HepG2 (cell line): ENCODE measurements around the gene SUPT4H1. TPM values are rescaled to one million over a fixed set of nuclear protein-coding genes. Genes with fewer than 3 reads are reported as not detected.

ENCODE experiments used
- ASH2L ChIP-seq: fragments of 300-600, 200-600 bp; sonication (generic); IDR thresholded peaks from 2 replicates; pipeline ENCODE4 v1.7.0; 2017; ENCODE audit warnings: low read depth, mild to moderate bottlenecking, moderate library complexity, mixed read lengths, low read length; ENCODE audit not compliant: insufficient read length
- FOXP1 ChIP-seq, 2 experiments: fragments of 450-650 bp in 1 of 2; IDR thresholded peaks; 2 replicates each; pipeline ENCODE4 v1.6.1; 2017 to 2018; ENCODE audit warnings: antibody characterized with exemption in 1 of 2
- ISX ChIP-seq: sonication (generic); formaldehyde crosslinking; conservative IDR thresholded peaks from 2 replicates; pipeline ENCODE4 v1.5.0; 2020; ENCODE audit warnings: missing genetic modification reagents
- JUN ChIP-seq: sonication (generic); formaldehyde crosslinking; IDR thresholded peaks from 2 replicates; pipeline ENCODE4 v1.4.0; 2020; ENCODE audit warnings: mild to moderate bottlenecking, missing genetic modification reagents
- MAFK ChIP-seq, 2 experiments: IDR thresholded peaks in 1 of 2; conservative IDR thresholded peaks in 1 of 2; 2 replicates each; pipeline ENCODE4 v1.6.1; 2011; ENCODE audit warnings: improper control_type of control experiment in 2 of 2, low read length in 2 of 2
- MED8 ChIP-seq: sonication (generic); formaldehyde crosslinking; IDR thresholded peaks from 2 replicates; pipeline ENCODE4 v1.8.1; 2023; ENCODE audit warnings: mild to moderate bottlenecking, missing genetic modification reagents; ENCODE audit not compliant: insufficient replicate concordance
- NR2F2 ChIP-seq: IDR thresholded peaks from 2 replicates; pipeline ENCODE4 v1.6.1; 2012; ENCODE audit warnings: low read depth, inconsistent platforms, borderline replicate concordance
- PRMT3 ChIP-seq: sonication (generic); formaldehyde crosslinking; IDR thresholded peaks from 2 replicates; pipeline ENCODE4 v1.8.1; 2022; ENCODE audit warnings: low read depth, mild to moderate bottlenecking, moderate library complexity, missing genetic modification reagents, borderline replicate concordance
- SATB2 ChIP-seq: sonication (generic); formaldehyde crosslinking; IDR thresholded peaks from 2 replicates; pipeline ENCODE4 v1.5.0; 2020; ENCODE audit warnings: missing genetic modification reagents
- STAT5B ChIP-seq: sonication (generic); formaldehyde crosslinking; IDR thresholded peaks from 2 replicates; pipeline ENCODE4 v1.4.0; 2020; ENCODE audit warnings: missing genetic modification reagents
- TEAD2 ChIP-seq: sonication (generic); formaldehyde crosslinking; IDR thresholded peaks from 2 replicates; pipeline ENCODE4 v1.9.0; 2021; ENCODE audit warnings: missing genetic modification reagents
- YEATS2 ChIP-seq: sonication (generic); formaldehyde crosslinking; IDR thresholded peaks from 2 replicates; pipeline ENCODE4 v1.4.0; 2020; ENCODE audit warnings: missing genetic modification reagents, borderline replicate concordance
- ZEB1 ChIP-seq: IDR thresholded peaks from 2 replicates; pipeline ENCODE4 v1.6.1; 2012; ENCODE audit warnings: mild to moderate bottlenecking, low read depth, inconsistent platforms; ENCODE audit not compliant: insufficient replicate concordance
- ZKSCAN1 ChIP-seq: fragments of 150-350 bp; IDR thresholded peaks from 2 replicates; pipeline ENCODE4 v1.6.1; 2014; ENCODE audit warnings: low read length
- ZNF253 ChIP-seq: sonication (generic); formaldehyde crosslinking; IDR thresholded peaks from 2 replicates; pipeline ENCODE4 v1.8.0; 2022; ENCODE audit warnings: mild to moderate bottlenecking, missing genetic modification reagents, borderline replicate concordance
- ZNF260 ChIP-seq: sonication (generic); formaldehyde crosslinking; IDR thresholded peaks from 2 replicates; pipeline ENCODE4 v1.4.0; 2020; ENCODE audit warnings: missing genetic modification reagents, low read depth, mild to moderate bottlenecking, borderline replicate concordance
- polyA plus RNA-seq, 8 experiments: library from polyadenylated mRNA; depleted of rRNA in 3 of 8; stranded (reverse) in 7 of 8; unstranded in 1 of 8; fragments of >200 nt; fragmentation: Illumina TruSeq in 4 of 8; extraction: Trizol in 4 of 8; gene quantifications; 2 replicates each; pipeline versions ENCODE4 v1.2.1 to v1.2.3, GENCODE V29; 2011 to 2016; ENCODE audit warnings: low read depth in 4 of 8, missing spikeins in 1 of 8, mixed read lengths in 1 of 8; ENCODE audit not compliant: insufficient read depth in 1 of 8
- total RNA-seq, 5 experiments: library from RNA; depleted of rRNA; stranded (reverse); fragments of >200 nt; fragmentation: Illumina TruSeq; extraction: Trizol; gene quantifications; 2 replicates each; pipeline ENCODE4 v1.2.3, GENCODE V29; 2016; ENCODE audit warnings: low read depth in 1 of 5
- TF ChIP-seq, protein P1 (sequence below): sonication (generic); formaldehyde crosslinking; IDR thresholded peaks from 2 replicates; pipeline ENCODE4 v1.4.0; 2020; ENCODE audit warnings: missing genetic modification reagents
- TF ChIP-seq, protein P2 (sequence below): sonication (generic); formaldehyde crosslinking; IDR thresholded peaks from 2 replicates; pipeline ENCODE4 v1.5.0; 2020; ENCODE audit warnings: missing genetic modification reagents, mild to moderate bottlenecking, borderline replicate concordance
- TF ChIP-seq, protein P3 (sequence below): IDR thresholded peaks from 2 replicates; pipeline ENCODE4 v1.6.1; 2012; ENCODE audit warnings: inconsistent platforms
- TF ChIP-seq, protein P4 (sequence below): IDR thresholded peaks from 2 replicates; pipeline ENCODE4 v1.6.1; 2018; ENCODE audit warnings: missing genetic modification reagents
- TF ChIP-seq, protein P5 (sequence below): sonication (generic); formaldehyde crosslinking; IDR thresholded peaks from 2 replicates; pipeline ENCODE4 v1.8.1; 2023; ENCODE audit warnings: mild to moderate bottlenecking, missing genetic modification reagents, borderline replicate concordance
- TF ChIP-seq, protein P6 (sequence below): sonication (generic); formaldehyde crosslinking; IDR thresholded peaks from 2 replicates; pipeline ENCODE4 v1.4.0; 2020; ENCODE audit warnings: mild to moderate bottlenecking, missing genetic modification reagents

SUPT4H1 gene
- total and polyA plus RNA-seq, 2 of the 13 experiments (the other 11 are each of a cell fraction or from before 2014, with no cell fraction given): 155 to 244 TPM

DNA sequence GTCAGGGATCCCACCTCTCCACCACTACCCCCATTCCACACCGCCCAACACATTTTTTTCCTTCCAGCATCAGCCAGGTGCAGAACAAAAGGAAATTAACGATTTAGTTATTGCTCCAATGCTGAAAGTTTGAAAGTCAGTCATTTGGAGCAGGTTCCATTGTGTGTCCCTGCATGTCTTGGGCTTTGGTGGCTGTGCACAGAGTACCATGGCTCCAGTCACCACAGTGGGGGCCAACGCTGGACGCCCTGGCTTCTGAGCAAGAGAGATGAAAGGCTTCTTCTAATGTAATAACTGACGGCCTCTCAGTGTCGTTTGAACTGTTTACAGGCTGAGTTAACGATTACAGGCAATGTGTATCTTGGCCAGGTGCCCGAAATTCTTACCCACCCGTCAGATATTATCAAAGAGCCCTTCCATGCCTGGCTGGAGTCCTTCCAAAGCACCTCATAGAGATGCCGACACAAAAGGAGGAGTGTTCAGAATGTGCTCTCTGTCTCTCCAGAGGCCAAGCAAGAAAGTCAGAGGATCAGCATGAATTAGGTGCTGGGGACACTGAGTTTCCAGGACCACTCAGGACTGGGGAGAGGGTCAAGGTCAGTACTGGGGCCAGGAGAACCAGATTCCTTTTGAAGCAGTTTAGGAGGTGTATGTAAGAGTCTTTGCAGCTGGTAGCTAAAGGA lies 39.4 kb upstream of the SUPT4H1 start (continued):
- TF ChIP-seq, protein P1, sequence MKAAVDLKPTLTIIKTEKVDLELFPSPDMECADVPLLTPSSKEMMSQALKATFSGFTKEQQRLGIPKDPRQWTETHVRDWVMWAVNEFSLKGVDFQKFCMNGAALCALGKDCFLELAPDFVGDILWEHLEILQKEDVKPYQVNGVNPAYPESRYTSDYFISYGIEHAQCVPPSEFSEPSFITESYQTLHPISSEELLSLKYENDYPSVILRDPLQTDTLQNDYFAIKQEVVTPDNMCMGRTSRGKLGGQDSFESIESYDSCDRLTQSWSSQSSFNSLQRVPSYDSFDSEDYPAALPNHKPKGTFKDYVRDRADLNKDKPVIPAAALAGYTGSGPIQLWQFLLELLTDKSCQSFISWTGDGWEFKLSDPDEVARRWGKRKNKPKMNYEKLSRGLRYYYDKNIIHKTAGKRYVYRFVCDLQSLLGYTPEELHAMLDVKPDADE: 0 out of 2 replicates have a peak, but pooled peaks have one; percentile 30
- TF ChIP-seq ASH2L (peak; percentile 95), SATB2 (CRISPR knock-in tag) (peak; percentile 76; the same call in 1 of the 2 replicates), ZKSCAN1 (0 out of 2 replicates have a peak, but pooled peaks have one; percentile 22), TEAD2 (peak; percentile 46; the same call in 1 of the 2 replicates), YEATS2 (CRISPR knock-in tag) (peak; percentile 88), JUN (peak; percentile 97), PRMT3 (CRISPR knock-in tag) (peak; percentile 95; the same call in 1 of the 2 replicates), ISX (CRISPR knock-in tag) (0 out of 2 replicates have a peak, but pooled peaks have one; percentile 50), FOXP1 (IDR thresholded peaks at IDR 0.05) (peak; percentile 95), FOXP1 (CRISPR knock-in tag; IDR thresholded peaks at IDR 0.05) (peak; percentile 98), MED8 (CRISPR knock-in tag) (peak; percentile 100), STAT5B (CRISPR knock-in tag) (no peak), ZNF260 (CRISPR knock-in tag) (no peak), ZEB1 (peak; percentile 88), NR2F2 (peak; percentile 96), MAFK (conservative IDR thresholded peaks at IDR 0.05 in 1 of 2, IDR thresholded peaks at IDR 0.05 in 1 of 2; ENCODE audit: low read length in 2 of 2) (peak; percentile 26 to 34; a peak in 2 of 4 replicates), ZNF253 (CRISPR knock-in tag) (no peak; the same call in 1 of the 2 replicates)
- TF ChIP-seq, protein P2, sequence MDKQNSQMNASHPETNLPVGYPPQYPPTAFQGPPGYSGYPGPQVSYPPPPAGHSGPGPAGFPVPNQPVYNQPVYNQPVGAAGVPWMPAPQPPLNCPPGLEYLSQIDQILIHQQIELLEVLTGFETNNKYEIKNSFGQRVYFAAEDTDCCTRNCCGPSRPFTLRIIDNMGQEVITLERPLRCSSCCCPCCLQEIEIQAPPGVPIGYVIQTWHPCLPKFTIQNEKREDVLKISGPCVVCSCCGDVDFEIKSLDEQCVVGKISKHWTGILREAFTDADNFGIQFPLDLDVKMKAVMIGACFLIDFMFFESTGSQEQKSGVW (CRISPR knock-in tag): no peak
- TF ChIP-seq, protein P3, sequence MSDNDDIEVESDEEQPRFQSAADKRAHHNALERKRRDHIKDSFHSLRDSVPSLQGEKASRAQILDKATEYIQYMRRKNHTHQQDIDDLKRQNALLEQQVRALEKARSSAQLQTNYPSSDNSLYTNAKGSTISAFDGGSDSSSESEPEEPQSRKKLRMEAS: peak; percentile 73; the same call in 1 of the 2 replicates
- TF ChIP-seq, protein P4, sequence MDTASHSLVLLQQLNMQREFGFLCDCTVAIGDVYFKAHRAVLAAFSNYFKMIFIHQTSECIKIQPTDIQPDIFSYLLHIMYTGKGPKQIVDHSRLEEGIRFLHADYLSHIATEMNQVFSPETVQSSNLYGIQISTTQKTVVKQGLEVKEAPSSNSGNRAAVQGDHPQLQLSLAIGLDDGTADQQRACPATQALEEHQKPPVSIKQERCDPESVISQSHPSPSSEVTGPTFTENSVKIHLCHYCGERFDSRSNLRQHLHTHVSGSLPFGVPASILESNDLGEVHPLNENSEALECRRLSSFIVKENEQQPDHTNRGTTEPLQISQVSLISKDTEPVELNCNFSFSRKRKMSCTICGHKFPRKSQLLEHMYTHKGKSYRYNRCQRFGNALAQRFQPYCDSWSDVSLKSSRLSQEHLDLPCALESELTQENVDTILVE (CRISPR knock-in tag): peak; percentile 92
- TF ChIP-seq, protein P5, sequence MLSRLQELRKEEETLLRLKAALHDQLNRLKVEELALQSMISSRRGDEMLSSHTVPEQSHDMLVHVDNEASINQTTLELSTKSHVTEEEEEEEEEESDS (CRISPR knock-in tag): 0 out of 2 replicates have a peak, but pooled peaks have one; percentile 78
- TF ChIP-seq, protein P6, sequence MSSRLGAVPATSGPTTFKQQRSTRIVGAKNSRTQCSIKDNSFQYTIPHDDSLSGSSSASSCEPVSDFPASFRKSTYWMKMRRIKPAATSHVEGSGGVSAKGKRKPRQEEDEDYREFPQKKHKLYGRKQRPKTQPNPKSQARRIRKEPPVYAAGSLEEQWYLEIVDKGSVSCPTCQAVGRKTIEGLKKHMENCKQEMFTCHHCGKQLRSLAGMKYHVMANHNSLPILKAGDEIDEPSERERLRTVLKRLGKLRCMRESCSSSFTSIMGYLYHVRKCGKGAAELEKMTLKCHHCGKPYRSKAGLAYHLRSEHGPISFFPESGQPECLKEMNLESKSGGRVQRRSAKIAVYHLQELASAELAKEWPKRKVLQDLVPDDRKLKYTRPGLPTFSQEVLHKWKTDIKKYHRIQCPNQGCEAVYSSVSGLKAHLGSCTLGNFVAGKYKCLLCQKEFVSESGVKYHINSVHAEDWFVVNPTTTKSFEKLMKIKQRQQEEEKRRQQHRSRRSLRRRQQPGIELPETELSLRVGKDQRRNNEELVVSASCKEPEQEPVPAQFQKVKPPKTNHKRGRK (CRISPR knock-in tag): no peak
